HG02884 (cell line): ENCODE results near the gene CHID1.
A peak's percentile ranks its signal among the peaks of the same experiment; 100 is the strongest.

Source experiments
- ATAC-seq: cut with Tn5 transposase; IDR thresholded peaks from one replicate; pipeline ENCODE4 v1.9.1; 2021; ENCODE audit warnings: mild to moderate bottlenecking, moderate library complexity; ENCODE audit not compliant: unreplicated experiment

CHID1 gene

GRCh38 chr11:826227-826621 lies 84.4 kb downstream of the CHID1 start:
- no peak for ATAC-seq

- no peak for ATAC-seq
These were observed 85.0 kb downstream of the CHID1 start for GRCh38 chr11:825366-826226.

GRCh38 chr11:824942-825341 lies 85.7 kb downstream of the CHID1 start:
- ATAC-seq = no peak

DNA sequence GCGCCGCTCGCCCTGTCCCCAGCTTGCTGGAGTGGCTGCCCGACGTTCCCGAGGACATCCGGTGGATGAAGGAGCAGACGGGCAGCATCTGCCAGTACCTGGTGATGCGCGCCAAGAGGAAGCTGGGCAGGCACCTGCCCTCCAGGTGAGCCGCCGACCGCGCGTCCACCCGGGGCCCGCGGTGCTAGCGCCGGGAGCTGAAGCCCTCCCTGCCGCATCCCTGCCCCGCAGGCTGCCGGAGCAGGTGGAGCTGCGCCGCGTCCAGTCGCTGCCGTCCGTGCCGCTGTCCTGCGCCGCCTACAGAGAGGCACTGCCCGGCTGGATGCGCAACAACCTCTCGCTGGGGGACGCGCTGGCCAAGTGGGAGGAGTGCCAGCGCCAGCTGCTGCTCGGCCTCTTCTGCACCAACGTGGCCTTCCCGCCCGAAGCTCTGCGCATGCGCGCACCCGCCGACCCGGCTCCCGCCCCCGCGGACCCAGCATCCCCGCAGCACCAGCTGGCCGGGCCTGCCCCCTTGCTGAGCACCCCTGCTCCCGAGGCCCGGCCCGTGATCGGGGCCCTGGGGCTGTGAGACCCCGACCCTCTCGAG lies 86.2 kb downstream of the CHID1 start:
- ATAC-seq = no peak

DNA sequence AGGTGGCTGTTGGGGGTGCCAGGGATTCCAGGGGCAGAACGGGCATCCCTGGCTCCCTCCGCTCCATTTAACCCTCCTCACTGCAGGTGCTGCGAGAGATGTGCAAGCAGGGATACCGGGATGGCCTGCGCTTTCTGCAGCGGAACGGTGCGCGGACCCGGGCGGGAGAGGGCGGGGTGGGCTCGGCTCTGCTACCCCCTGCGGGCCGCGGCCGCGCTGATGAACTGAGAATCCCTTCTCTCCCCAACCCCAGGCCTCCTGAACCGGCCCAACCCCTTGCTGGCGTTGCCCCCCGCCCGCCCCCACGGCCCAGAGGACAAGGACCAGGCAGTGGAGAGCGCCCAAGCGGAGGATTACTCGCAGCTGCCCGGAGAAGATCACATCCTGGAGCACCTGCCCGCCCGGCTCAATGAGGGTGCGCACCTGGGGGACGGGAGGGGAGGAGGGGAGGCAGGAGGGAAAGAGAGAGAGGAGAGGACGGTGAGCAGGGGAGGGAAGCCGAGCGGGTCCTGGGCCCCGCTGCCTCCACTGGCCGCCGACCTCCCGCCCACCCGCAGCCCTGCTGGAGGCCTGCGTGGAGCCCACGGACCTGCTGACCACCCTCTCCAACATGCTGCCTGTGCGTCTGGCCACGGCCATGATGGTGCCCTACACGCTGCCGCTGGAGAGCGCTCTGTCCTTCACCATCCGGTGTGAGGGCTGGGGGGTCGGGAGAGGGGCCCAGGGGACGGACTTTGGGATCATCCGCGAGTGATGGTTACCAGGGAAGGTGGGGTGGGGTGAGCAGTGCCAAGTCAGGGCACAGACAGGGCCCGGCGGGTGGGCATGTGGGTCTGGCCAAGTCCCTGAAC lies 86.9 kb downstream of the CHID1 start:
- ATAC-seq = no peak

DNA sequence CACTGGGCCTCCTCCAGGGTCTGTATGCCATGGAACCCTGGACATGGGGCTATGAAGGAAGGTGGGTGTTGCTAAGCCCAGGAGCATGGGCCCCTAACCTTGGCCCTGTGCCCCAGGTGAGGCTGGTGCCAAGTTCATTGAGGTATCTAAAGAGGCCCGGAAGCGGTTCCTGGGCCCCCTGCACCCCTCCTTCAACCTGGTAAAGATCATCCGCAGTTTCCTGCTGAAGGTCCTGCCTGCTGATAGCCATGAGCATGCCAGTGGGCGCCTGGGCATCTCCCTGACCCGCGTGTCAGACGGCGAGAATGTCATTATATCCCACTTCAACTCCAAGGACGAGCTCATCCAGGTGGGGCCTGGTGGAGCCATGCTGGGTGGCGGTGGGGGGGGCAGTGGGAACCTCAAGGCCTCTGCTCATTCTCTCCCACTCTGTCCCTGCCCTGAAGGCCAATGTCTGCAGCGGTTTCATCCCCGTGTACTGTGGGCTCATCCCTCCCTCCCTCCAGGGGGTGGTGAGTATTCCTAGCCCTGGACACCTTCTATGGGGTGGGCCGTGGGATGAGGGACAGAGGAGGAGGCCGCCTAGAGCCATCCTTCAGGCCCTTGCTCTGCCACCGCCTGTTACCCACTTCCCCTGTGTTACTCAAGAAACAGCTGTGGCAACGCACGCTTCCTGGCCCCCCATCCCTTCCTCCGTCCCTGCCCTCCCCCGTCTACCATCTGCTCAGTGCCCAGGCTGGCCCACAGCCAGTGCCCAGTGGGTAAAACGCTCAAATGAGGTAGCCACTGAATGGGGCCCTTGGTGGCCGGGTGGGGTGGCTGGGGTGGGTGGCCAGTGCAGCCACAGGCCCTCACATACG lies 88.9 kb downstream of the CHID1 start:
- ATAC-seq = no peak

DNA sequence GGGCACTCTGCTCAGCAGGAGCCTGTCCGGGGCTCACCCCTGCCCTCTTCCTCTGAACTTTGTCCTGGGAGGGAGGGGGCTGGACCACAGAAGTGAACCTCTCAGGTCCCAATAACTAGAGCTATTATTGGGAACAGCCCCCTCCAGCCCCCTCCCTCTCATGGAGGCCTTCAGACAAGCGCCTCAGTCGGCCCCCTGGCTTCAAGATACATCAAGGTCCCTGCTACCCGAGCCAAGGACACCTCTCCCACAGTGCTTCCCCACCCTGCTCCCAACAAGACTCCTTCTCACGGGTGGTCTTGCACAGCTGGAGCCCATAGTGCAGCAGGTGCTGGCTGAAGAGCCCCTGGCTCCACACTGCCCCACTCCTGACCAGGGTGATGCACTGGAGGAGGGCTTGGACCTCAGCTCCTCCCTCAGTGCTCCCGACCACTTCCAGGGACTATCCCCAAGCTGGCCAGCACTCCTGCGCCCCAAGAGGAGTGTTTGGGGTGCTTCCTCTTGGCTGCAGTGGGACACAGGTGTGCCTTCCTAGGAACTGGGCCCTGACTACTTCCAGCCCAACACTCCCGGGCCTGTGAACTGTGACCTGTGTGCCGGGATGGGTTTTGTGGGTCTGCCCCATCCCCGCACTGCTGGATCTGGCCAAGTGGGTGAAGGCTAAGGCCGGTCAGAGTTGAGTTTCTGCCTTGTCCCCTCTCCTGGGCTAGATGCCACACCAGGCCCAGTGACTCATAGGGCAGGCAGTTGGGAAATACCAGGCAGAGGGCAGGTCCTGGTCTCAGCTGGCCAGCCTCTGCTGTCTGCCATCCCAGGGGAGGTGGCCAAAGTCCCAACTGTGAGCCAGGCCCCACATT lies 89.7 kb downstream of the CHID1 start:
- no peak for ATAC-seq

GRCh38 chr11:819943-820649 lies 90.5 kb downstream of the CHID1 start:
- ATAC-seq = peak; percentile 64

- ATAC-seq = peak; percentile 58
These were observed 91.3 kb downstream of the CHID1 start for GRCh38 chr11:819129-819931.

DNA sequence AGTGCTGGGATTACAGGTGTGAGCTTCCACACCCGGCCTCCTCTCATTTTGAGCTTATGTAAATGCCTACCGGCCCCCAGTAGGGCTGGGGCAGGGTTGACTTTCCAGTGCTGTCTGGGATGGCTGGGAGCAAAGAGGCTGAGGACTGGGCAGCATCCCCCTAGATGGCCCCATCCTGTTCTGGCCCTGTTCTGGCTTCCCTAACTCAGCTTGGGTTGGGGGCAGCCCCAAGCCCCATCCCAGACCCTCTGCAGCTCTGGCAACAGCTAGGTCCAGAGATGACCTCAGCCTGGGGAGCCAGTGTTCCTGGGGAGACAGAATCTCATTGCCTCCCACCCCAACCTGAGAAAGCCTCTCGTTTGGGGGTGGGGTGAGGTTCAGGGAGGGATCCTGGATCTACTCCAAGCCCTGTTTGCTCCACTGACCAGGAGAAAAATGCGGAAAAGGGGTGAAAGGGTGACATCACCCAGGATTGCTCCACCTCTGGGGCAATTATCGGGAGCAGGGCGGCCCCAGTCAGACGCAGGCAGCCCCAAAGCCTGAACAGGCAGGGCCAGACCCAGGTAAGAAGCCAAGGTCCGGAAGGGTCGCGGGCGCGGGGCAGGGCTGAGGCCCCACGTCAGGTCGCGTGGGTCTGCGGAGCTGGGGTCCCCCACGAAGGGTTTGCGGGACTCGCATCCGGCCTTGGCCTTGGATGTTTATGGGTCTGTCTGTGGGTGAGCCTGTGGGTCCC lies 92.0 kb downstream of the CHID1 start, which contains the start of gene PNPLA2:
TSS of gene PNPLA2 (plus strand) at position 519 of the 733 bp plus-strand sequence. CDS start 805 bp downstream, outside the sequence.
- ATAC-seq = no peak
